Ectodermal cell (in vitro differentiated cells): ENCODE data around the gene SGPL1.

Source experiments
- H3K27ac ChIP-seq: 2 replicates; pipeline ENCODE4 v1.7.0; 2013; ENCODE audit warnings: mild to moderate bottlenecking, low read depth, low read length; ENCODE audit not compliant: insufficient read depth, poor library complexity, severe bottlenecking
- H3K27me3 ChIP-seq: 2 replicates; pipeline ENCODE4 v1.7.0; 2013; ENCODE audit warnings: mild to moderate bottlenecking, low read length; ENCODE audit not compliant: insufficient read depth, control insufficient read depth, poor library complexity, severe bottlenecking
- H3K36me3 ChIP-seq: one replicate; pipeline ENCODE4 v1.7.0; 2013; ENCODE audit warnings: low read length; ENCODE audit not compliant: control insufficient read depth, insufficient read depth
- H3K4me1 ChIP-seq: one replicate; pipeline ENCODE4 v1.7.0; 2013; ENCODE audit warnings: low read length; ENCODE audit not compliant: control insufficient read depth, insufficient read depth
- H3K4me3 ChIP-seq: 2 replicates; pipeline ENCODE4 v1.7.0; 2013; ENCODE audit warnings: low read depth, low read length, control low read depth; ENCODE audit not compliant: insufficient read depth
- H3K9me3 ChIP-seq: 2 replicates; pipeline ENCODE4 v1.7.0; 2013; ENCODE audit warnings: mild to moderate bottlenecking, low read length, moderate library complexity; ENCODE audit not compliant: control insufficient read depth
- WGBS, 2 experiments: methylation state at CpG; one replicate each; pipeline ENCODE4 v1.1.7; 2013; ENCODE audit warnings: missing lambda C conversion rate in 2 of 2; 5-methylcytosine and 5-hydroxymethylcytosine counted together

The SGPL1 gene

GRCh38 chr10:70912556-70912955 lies 96.8 kb downstream of the SGPL1 start:
- no peaks in the 10 kb centered on the region for H3K9me3 ChIP-seq
- no peaks in the 10 kb centered on the region for H3K27me3 ChIP-seq
- peaks cover 11% of the 10 kb centered on the region for H3K4me1 ChIP-seq
- WGBS, 2 experiments = 91 to 92% methylated on average over 5 of the region's 5 CpGs
- H3K4me3 ChIP-seq = no peak overlapping the region
- H3K36me3 ChIP-seq = no peaks in the 10 kb centered on the region
- H3K27ac ChIP-seq = no peak overlapping the region

- H3K4me1 ChIP-seq = peaks cover 4% of the 10 kb centered on the region
- 87 to 89% methylated on average over 6 of the region's 6 CpGs for WGBS, 2 experiments
- H3K36me3 ChIP-seq = no peaks in the 10 kb centered on the region
- H3K9me3 ChIP-seq = no peaks in the 10 kb centered on the region
- no peaks in the 10 kb centered on the region for H3K27me3 ChIP-seq
- no peak overlapping the region for H3K27ac ChIP-seq
- no peak overlapping the region for H3K4me3 ChIP-seq
Observed at GRCh38 chr10:70913191-70913892, 97.6 kb downstream of the SGPL1 start.

GRCh38 chr10:70913893-70914240 lies 98.1 kb downstream of the SGPL1 start:
- no peak overlapping the region for H3K27ac ChIP-seq
- H3K4me3 ChIP-seq = no peak overlapping the region
- H3K4me1 ChIP-seq = peaks cover 4% of the 10 kb centered on the region
- 91 to 96% methylated on average over 3 of the region's 3 CpGs for WGBS, 2 experiments
- H3K9me3 ChIP-seq = no peaks in the 10 kb centered on the region
- no peaks in the 10 kb centered on the region for H3K36me3 ChIP-seq
- H3K27me3 ChIP-seq = no peaks in the 10 kb centered on the region

- H3K9me3 ChIP-seq = no peaks in the 10 kb centered on the region
- H3K27me3 ChIP-seq = no peaks in the 10 kb centered on the region
- H3K4me3 ChIP-seq = no peak overlapping the region
- no peak overlapping the region for H3K27ac ChIP-seq
- 76 to 83% methylated on average over 10 of the region's 10 CpGs for WGBS, 2 experiments
- H3K4me1 ChIP-seq = peaks cover 4% of the 10 kb centered on the region
- no peaks in the 10 kb centered on the region for H3K36me3 ChIP-seq
Observed at GRCh38 chr10:70914316-70914864, 98.6 kb downstream of the SGPL1 start.

- Histone ChIP-seq H3K9me3 (no peaks in the 10 kb centered on the region), H3K27ac (no peak overlapping the region), H3K27me3 (no peaks in the 10 kb centered on the region), H3K4me1 (peaks cover 4% of the 10 kb centered on the region), H3K36me3 (no peaks in the 10 kb centered on the region), H3K4me3 (no peak overlapping the region)
- 91 to 97% methylated on average over 5 of the region's 5 CpGs for WGBS, 2 experiments
Observed at GRCh38 chr10:70915206-70915605, 99.5 kb downstream of the SGPL1 start.

GRCh38 chr10:70915806-70916205 lies 100.1 kb downstream of the SGPL1 start:
- 94 to 95% methylated on average over 9 of the region's 9 CpGs for WGBS, 2 experiments
- Histone ChIP-seq H3K27ac (no peak overlapping the region), H3K4me1 (peaks cover 4% of the 10 kb centered on the region), H3K27me3 (no peaks in the 10 kb centered on the region), H3K36me3 (no peaks in the 10 kb centered on the region), H3K9me3 (no peaks in the 10 kb centered on the region), H3K4me3 (no peak overlapping the region)

- H3K27me3 ChIP-seq = no peaks in the 10 kb centered on the region
- no peak overlapping the region for H3K4me3 ChIP-seq
- 93 to 95% methylated on average over 6 of the region's 6 CpGs for WGBS, 2 experiments
- H3K9me3 ChIP-seq = no peaks in the 10 kb centered on the region
- H3K36me3 ChIP-seq = no peaks in the 10 kb centered on the region
- no peak overlapping the region for H3K27ac ChIP-seq
- peaks cover 4% of the 10 kb centered on the region for H3K4me1 ChIP-seq
Observed at GRCh38 chr10:70916241-70916640, 100.5 kb downstream of the SGPL1 start.

GRCh38 chr10:70917226-70917625 lies 101.5 kb downstream of the SGPL1 start:
- Histone ChIP-seq H3K27me3 (no peaks in the 10 kb centered on the region), H3K4me3 (no peak overlapping the region), H3K9me3 (no peaks in the 10 kb centered on the region), H3K27ac (no peak overlapping the region), H3K36me3 (no peaks in the 10 kb centered on the region), H3K4me1 (peaks cover 4% of the 10 kb centered on the region)
- WGBS, 2 experiments = 73 to 83% methylated on average over 5 of the region's 5 CpGs

- H3K4me3 ChIP-seq = no peak overlapping the region
- H3K27ac ChIP-seq = no peak overlapping the region
- no peaks in the 10 kb centered on the region for H3K27me3 ChIP-seq
- peaks cover 4% of the 10 kb centered on the region for H3K4me1 ChIP-seq
- 87 to 90% methylated on average over 10 of the region's 10 CpGs for WGBS, 2 experiments
- H3K9me3 ChIP-seq = no peaks in the 10 kb centered on the region
- H3K36me3 ChIP-seq = no peaks in the 10 kb centered on the region
Observed at GRCh38 chr10:70917635-70918034, 101.9 kb downstream of the SGPL1 start.

- H3K4me1 ChIP-seq = peaks cover 4% of the 10 kb centered on the region
- H3K27me3 ChIP-seq = no peaks in the 10 kb centered on the region
- H3K27ac ChIP-seq = no peak overlapping the region
- WGBS, 2 experiments = 84 to 86% methylated on average over 22 of the region's 22 CpGs
- no peaks in the 10 kb centered on the region for H3K36me3 ChIP-seq
- H3K4me3 ChIP-seq = no peak overlapping the region
- no peaks in the 10 kb centered on the region for H3K9me3 ChIP-seq
Observed at GRCh38 chr10:70918851-70919530, 103.2 kb downstream of the SGPL1 start.
